Sigmoid colon (tissue), 4 donors: ENCODE measurements around the gene SIN3A.

Experiments
- CTCF ChIP-seq, 4 experiments: fragments of 450-650 bp in 3 of 4; fragments of 200-600 bp in 1 of 4; IDR thresholded peaks; one replicate each; pipeline ENCODE4 v1.5.1; 2016 to 2019; ENCODE audit warnings: antibody characterized with exemption in 4 of 4, mild to moderate bottlenecking in 3 of 4, moderate library complexity in 2 of 4
- EP300 ChIP-seq, 4 donors: sonication (generic); formaldehyde crosslinking; IDR thresholded peaks; one replicate each; pipeline ENCODE4 v1.6.1; 2017; ENCODE audit warnings: antibody characterized with exemption in 4 of 4
- POLR2AphosphoS5 ChIP-seq, 4 donors: sonication (generic); formaldehyde crosslinking; IDR thresholded peaks; one replicate each; pipeline ENCODE4 v1.6.1; 2017; ENCODE audit warnings: antibody characterized with exemption in 4 of 4

GRCh38 chr15:75358771-75359536 is 92.5 kb downstream of the SIN3A start:
- TF ChIP-seq EP300 (IDR thresholded peaks at IDR 0.05), result no peak
- no peak for TF ChIP-seq POLR2AphosphoS5 (IDR thresholded peaks at IDR 0.05)
- TF ChIP-seq CTCF (IDR thresholded peaks at IDR 0.05), result no peak
